Activated T-helper 2 cell treated with anti-CD3 and anti-CD28 coated beads, Interferon-gamma antibody, Interleukin-2, Interleukin-4, amounts not matched to agents 10 μg/mL and 5 μg/mL and 100 μg/mL, durations not matched to agents 14 hours and 24 hours and 36 hours (primary cell): ENCODE measurements around the gene ELAVL3. TPM values are rescaled to one million over a fixed set of nuclear protein-coding genes. Genes with fewer than 3 reads are reported as not detected.

Experiments used
- DNase-seq: peaks from one replicate; pipeline ENCODE4 v3.0.0; 2021; ENCODE audit warnings: low spot score
- H3K27ac Mint-ChIP-seq: one replicate; pipeline ENCODE4 v1.8.0; 2021; ENCODE audit warnings: mixed read lengths
- H3K27me3 Mint-ChIP-seq: one replicate; pipeline ENCODE4 v1.8.0; 2021; ENCODE audit warnings: low read depth, mixed read lengths
- H3K36me3 Mint-ChIP-seq: one replicate; pipeline ENCODE4 v1.8.0; 2021; ENCODE audit warnings: low read depth, mixed read lengths
- H3K4me1 Mint-ChIP-seq: one replicate; pipeline ENCODE4 v1.8.0; 2021; ENCODE audit warnings: low read depth, mixed read lengths
- H3K4me3 Mint-ChIP-seq: one replicate; pipeline ENCODE4 v1.8.0; 2021; ENCODE audit warnings: low read depth, mild to moderate bottlenecking, moderate library complexity, mixed read lengths
- H3K9me3 Mint-ChIP-seq: one replicate; pipeline ENCODE4 v1.8.0; 2021; ENCODE audit warnings: mixed read lengths
- intact Hi-C: fragments of 100-400 bp; cut with micrococcal nuclease; formaldehyde crosslinking; loops from one replicate; pipeline ENCODE4 v1.15.1; 2023
- total RNA-seq: library from RNA; stranded (reverse); gene quantifications from 2 replicates; pipeline ENCODE4 v1.2.3, GENCODE V29; 2022

ELAVL3 gene
- total RNA-seq, 1 donor from 2014 or later = 0.84 TPM

DNA sequence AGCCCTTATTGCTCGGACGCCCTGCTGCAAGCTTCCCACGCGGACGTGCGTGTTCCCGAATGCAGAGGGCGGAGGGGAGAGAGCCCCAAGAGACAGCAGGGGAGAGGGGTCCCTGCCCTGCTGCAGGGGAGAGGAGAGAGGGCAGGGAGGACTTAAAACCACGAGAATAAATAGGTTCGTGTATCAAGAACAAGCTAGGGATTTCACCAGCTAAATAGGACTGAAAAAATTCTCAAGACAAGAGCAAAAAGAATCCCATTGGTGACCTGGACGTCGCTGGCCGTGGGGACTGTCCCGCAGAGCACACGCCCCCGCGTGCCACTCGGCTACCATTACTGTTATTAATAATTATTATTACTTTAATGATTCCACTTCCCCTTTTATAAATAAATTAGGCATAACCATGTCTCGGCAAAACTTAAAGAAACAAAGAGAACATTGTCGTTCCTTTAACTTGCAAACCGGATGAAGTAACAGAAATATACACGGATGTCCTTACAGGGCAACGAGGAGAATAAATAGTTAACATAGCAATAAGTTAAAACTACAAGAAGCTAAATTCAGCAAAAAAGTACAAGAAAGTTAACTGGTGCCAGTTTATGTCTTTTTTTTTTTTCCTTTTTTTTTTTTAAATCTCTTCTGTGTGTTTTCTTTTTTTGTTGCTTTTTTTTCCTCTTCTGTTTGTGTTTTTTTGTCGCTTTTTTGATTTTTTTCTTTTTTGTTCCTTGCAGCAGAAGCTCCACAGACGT, 28.8 kb downstream of the ELAVL3 start:
- Mint-ChIP-seq H3K27ac (no peak overlapping the region), H3K4me1 (no peaks in the 10 kb centered on the region), H3K27me3 (no peaks in the 10 kb centered on the region), H3K4me3 (no peak overlapping the region), H3K9me3 (no peaks in the 10 kb centered on the region), H3K36me3 (peaks cover 6% of the 10 kb centered on the region)
- intact Hi-C loops = no loop called here
- no peak for DNase-seq

DNA sequence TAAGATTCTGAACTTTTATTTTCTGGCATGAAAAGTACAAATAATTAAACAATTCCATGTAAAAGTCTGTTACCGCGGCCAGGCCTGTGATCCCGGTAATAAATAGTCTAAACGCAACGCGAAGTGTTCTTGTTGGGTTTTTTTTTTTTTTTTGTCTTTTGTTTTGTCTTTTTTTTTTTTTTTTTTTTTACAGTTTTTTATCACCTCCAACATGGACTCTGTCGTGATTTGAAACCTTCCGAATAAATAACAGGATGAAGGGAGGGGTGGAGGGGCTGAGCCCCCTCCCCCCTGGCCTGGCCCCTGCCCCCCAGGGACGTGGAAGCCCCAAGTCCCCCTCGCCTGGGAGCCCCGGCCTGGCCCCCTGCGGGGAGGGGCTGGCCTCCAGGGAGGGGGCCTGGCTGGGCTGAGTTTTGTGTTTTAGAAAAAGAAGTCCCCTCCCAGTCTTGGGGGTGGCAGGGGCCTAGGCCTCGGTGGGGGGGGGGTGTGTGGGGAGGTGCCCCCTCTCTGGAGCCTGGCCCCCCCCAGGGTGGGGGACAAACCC, 29.4 kb downstream of the ELAVL3 start:
- intact Hi-C loops = no loop called here
- H3K27me3 Mint-ChIP-seq = no peaks in the 10 kb centered on the region

DNA sequence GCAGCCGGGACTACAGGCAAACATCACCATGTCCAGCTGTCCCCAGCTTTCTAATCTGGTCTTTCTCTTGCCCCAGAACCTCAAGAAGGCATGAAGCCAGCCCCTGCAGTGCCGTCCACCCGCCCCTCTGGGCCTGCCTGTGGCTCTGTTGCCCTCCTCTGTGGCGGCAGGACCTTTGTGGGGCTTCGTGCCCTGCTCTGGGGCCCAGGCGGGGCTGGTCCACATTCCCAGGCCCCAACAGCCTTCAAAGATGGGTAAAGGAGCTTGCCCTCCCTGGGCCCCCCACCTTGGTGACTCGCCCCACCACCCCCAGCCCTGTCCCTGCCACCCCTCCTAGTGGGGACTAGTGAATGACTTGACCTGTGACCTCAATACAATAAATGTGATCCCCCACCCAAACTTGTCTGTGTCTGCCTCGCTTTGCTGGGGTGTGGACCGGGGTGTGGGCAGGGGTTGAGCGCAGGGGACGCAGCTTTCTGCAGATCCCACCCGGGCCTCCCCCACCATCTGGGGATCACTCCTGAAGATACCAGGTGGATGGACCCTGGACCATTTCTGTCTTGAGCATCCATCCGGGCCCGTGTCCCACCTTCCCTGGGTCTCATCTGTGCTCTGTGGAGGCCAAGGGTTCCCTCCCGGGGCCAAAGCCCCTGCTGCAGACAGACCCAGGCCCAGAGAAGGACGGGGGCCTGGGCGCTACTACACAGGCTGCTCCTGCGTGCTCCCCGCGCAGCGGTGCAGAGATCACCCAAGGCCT, 30.1 kb downstream of the ELAVL3 start:
- H3K4me1 Mint-ChIP-seq = no peaks in the 10 kb centered on the region
- H3K27ac Mint-ChIP-seq = no peak overlapping the region
- no peak overlapping the region for H3K4me3 Mint-ChIP-seq
- DNase-seq = no peak
- H3K27me3 Mint-ChIP-seq = no peaks in the 10 kb centered on the region
- intact Hi-C loops = no loop called here
- peaks cover 12% of the 10 kb centered on the region for H3K36me3 Mint-ChIP-seq
- no peaks in the 10 kb centered on the region for H3K9me3 Mint-ChIP-seq

More for the DNA sequence above, 29.4 kb downstream of the ELAVL3 start:
- Mint-ChIP-seq H3K4me3 (no peak overlapping the region), H3K9me3 (no peaks in the 10 kb centered on the region), H3K36me3 (peaks cover 12% of the 10 kb centered on the region), H3K4me1 (no peaks in the 10 kb centered on the region), H3K27ac (no peak overlapping the region)
- no peak for DNase-seq

DNA sequence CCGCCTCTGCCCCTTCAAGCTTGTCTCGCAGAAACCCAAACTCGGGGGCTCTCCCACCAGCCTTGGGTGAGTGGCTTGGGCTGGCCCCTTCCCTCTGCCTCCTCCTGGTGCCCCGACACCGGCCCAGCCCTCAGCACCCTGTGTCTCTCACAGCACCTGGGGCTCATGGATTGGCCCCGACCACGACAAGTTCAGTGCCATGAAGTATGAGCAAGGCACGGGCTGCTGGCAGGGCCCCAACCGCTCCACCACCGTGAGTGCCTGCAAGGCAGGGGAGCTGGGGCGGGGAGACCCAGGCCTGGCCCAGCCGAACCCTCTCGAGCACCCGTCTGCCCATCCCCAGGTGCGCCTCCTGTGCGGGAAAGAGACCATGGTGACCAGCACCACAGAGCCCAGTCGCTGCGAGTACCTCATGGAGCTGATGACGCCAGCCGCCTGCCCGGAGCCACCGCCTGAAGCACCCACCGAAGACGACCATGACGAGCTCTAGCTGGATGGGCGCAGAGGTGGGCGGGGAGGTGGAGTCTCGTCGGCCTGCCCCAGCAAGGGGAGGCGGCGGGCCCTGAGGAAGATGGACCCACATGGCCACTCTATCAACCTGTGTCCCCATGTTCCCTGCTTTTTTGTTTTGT, 31.8 kb downstream of the ELAVL3 start:
- no peaks in the 10 kb centered on the region for H3K27me3 Mint-ChIP-seq
- no peaks in the 10 kb centered on the region for H3K9me3 Mint-ChIP-seq
- intact Hi-C loops = loop anchor here (5.0 kb wide), 1 partner anchor 157 kb away; no protein-coding TSS in a partner anchor
- DNase-seq = no peak
- no peak overlapping the region for H3K27ac Mint-ChIP-seq
- no peaks in the 10 kb centered on the region for H3K4me1 Mint-ChIP-seq
- H3K4me3 Mint-ChIP-seq = no peak overlapping the region
- peaks cover 27% of the 10 kb centered on the region for H3K36me3 Mint-ChIP-seq

DNA sequence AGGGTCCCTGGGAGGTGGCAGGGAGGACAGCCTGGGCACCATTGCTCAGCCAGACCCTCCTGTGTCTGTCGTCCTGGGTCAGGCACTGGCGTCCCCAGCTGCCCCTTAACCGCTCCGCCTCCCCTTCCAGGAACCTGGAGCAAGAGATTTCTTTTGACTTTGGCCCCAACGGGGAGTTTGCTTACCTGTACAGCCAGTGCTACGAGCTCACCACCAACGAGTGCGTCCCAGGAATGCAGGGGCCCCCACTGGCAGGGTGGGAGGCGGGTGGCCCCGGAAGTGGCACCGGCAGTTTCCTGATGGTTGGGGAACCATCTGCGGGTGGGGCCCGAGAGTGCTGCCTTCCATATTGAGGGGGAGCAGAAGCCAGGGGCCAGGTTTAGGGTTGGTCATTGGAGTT, 32.4 kb downstream of the ELAVL3 start:
- no peak for DNase-seq
- Mint-ChIP-seq H3K4me3 (no peak overlapping the region), H3K36me3 (peaks cover 29% of the 10 kb centered on the region), H3K27ac (no peak overlapping the region), H3K27me3 (no peaks in the 10 kb centered on the region), H3K9me3 (no peaks in the 10 kb centered on the region), H3K4me1 (no peaks in the 10 kb centered on the region)
- intact Hi-C loops = loop anchor here (5.0 kb wide), 1 partner anchor 156 kb away; no protein-coding TSS in a partner anchor

DNA sequence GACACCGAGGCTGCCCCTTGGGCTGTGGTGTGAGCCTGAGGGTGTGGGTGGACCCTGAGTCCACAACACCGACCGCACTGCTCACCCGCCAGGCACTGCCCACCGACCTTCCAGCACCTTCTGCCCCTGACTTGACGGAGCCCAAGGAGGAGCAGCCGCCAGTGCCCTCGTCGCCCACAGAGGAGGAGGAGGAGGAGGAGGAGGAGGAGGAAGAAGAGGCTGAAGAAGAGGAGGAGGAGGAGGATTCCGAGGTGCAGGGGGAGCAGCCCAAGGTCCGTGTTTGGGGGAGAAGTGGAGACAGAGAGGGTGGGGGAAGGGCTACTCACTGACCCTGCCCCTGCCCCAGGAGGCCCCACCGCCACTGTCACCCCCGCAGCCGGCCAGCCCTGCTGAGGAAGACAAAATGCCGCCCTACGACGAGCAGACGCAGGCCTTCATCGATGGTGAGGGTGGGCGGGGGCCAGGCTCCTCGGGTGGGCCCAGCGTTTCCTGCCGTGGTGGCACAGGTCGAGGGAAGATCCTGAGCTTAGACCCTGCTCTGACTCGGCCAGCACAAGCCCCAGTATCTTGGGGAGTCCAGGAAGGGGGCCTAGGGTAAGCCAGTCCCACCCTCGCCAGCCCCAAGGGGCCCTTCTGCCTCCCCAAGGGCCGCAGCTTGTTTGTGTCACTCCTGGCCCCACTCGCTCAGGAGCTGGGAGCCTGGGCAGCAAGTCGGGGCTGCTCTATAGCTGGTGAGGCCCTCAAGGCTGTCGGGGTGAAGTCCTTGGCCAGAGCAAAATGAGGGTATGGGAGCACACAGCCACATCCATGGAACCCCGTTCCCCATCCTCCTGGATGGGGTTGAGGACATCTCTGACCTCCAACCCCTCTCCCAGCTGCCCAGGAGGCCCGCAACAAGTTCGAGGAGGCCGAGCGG, 33.2 kb downstream of the ELAVL3 start:
- no peak overlapping the region for H3K4me3 Mint-ChIP-seq
- no peaks in the 10 kb centered on the region for H3K9me3 Mint-ChIP-seq
- no peak for DNase-seq
- peaks cover 32% of the 10 kb centered on the region for H3K36me3 Mint-ChIP-seq
- no peaks in the 10 kb centered on the region for H3K4me1 Mint-ChIP-seq
- H3K27ac Mint-ChIP-seq = no peak overlapping the region
- intact Hi-C loops = loop anchor here (5.0 kb wide), 1 partner anchor 155 kb away; no protein-coding TSS in a partner anchor
- H3K27me3 Mint-ChIP-seq = no peaks in the 10 kb centered on the region

DNA sequence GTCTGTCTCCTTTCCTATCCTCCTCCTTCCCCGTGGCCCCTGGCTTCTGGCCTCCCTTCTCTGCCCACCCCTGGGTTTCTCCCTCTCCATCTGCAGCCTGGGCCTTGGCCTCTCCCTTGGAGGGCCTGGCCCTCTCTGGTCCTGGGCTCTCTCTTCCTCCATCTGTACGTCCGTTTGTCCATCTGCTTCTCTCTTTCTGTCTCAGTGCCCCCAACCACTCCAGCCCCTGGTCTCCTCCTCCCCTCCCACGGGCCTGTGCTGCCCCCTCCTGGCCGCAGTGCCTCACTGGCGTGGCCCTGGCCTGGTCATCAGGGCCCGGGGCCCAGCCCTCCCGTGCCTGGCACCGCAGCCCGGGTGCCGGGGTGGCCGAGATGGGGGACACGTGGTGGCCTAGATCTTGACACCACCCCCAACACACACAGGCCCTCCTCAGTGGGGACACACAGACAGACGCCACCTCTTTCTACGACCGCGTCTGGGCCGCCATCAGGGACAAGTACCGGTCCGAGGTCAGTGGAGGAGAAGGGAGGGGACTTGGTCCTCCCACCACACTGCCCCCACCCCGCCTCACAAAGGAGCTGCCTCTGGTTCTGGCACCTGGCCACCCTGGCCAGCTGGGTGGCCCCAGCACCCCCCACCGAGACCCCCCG, 34.1 kb downstream of the ELAVL3 start:
- intact Hi-C loops = loop anchor here (5.0 kb wide), 1 partner anchor 154 kb away; no protein-coding TSS in a partner anchor
- no peaks in the 10 kb centered on the region for H3K27me3 Mint-ChIP-seq
- no peak overlapping the region for H3K27ac Mint-ChIP-seq
- H3K4me3 Mint-ChIP-seq = no peak overlapping the region
- peaks cover 38% of the 10 kb centered on the region for H3K36me3 Mint-ChIP-seq
- no peaks in the 10 kb centered on the region for H3K4me1 Mint-ChIP-seq
- no peak for DNase-seq
- H3K9me3 Mint-ChIP-seq = no peaks in the 10 kb centered on the region

DNA sequence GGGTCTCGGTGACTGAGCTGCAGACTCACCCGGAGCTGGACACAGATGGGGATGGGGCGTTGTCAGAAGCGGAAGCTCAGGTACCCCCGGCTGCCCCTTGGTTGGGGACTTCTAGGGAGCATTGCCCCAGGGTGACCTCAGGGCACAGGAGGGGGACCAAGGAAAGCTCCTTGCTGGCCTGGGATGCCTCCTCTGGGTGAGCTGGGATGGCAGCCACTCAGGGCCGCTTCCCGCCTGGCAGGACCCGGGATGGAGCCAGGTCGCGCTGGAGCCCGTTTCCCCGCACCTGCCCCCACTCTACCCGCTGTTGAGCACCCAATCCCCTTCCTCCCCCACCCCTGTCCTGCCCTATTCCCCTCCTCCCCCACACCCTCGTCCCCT, 34.6 kb downstream of the ELAVL3 start:
- no peak overlapping the region for H3K4me3 Mint-ChIP-seq
- peaks cover 40% of the 10 kb centered on the region for H3K36me3 Mint-ChIP-seq
- H3K9me3 Mint-ChIP-seq = no peaks in the 10 kb centered on the region
- H3K4me1 Mint-ChIP-seq = no peaks in the 10 kb centered on the region
- no peaks in the 10 kb centered on the region for H3K27me3 Mint-ChIP-seq
- H3K27ac Mint-ChIP-seq = no peak overlapping the region
- no peak for DNase-seq
- intact Hi-C loops = loop anchor here (5.0 kb wide), 1 partner anchor 154 kb away; no protein-coding TSS in a partner anchor

DNA sequence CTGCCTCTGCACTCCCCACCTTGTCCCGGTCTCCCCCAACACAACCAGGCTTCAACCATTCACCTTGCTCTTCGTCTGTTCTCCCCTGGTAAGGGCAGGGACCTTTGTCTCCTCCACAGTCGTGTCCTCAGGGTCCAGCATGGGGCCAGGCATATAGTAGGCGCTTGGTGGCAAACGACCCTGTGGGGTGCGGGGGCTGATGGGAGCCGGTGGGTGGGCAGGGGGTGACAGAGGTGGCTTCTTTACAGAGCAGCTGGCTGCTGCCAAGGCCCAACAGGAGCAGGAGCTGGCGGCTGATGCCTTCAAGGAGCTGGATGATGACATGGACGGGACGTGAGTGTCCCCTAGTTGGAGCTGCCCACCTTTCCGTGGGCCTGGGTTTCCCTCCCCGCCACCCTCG, 35.7 kb downstream of the ELAVL3 start:
- no peaks in the 10 kb centered on the region for H3K9me3 Mint-ChIP-seq
- no peaks in the 10 kb centered on the region for H3K27me3 Mint-ChIP-seq
- intact Hi-C loops = loop anchor here (5.0 kb wide), 1 partner anchor 153 kb away; no protein-coding TSS in a partner anchor
- no peak for DNase-seq
- no peak overlapping the region for H3K4me3 Mint-ChIP-seq
- H3K4me1 Mint-ChIP-seq = no peaks in the 10 kb centered on the region
- no peak overlapping the region for H3K27ac Mint-ChIP-seq
- peaks cover 51% of the 10 kb centered on the region for H3K36me3 Mint-ChIP-seq

DNA sequence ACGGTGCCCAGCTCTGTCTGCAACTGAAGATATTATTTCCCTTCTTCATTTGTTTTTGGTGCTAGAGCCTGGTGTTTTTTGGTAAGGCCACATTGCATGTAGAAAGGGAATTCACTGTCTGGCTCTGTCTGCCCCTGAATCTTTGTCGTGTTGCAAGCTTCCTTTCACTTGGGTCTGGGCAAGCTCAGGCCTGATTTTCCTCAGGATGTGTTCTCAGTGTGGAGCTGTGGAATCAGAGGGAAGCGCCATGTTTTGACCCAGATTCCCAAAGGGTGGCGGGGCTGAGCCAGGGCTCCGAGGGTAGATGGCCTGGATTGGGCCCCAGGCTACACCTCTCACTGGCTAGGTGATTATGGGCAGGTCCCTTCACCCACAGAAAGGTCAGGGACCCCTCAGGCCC, 36.8 kb downstream of the ELAVL3 start:
- no peaks in the 10 kb centered on the region for H3K4me1 Mint-ChIP-seq
- no peak overlapping the region for H3K27ac Mint-ChIP-seq
- no peak for DNase-seq
- no peak overlapping the region for H3K4me3 Mint-ChIP-seq
- H3K36me3 Mint-ChIP-seq = peaks cover 49% of the 10 kb centered on the region
- intact Hi-C loops = no loop called here
- H3K27me3 Mint-ChIP-seq = no peaks in the 10 kb centered on the region
- no peaks in the 10 kb centered on the region for H3K9me3 Mint-ChIP-seq

DNA sequence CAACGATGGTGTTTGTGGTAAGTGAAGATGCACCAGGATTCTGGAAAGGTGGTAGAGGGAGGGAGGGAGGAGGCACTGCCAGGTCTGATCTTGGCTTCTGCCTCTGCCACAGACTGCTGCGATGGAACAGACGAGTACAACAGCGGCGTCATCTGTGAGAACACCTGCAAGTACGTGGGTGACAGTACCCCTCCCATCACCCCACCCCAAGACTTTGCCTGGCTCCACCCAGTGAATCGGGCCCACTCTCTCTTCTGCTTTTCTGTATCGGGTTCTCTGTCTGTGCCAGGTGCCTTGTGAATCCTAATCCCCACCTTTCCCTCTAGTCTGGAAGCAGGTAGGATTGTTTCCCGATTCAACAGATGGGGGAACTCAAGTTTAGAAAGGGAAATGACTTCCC, 42.9 kb downstream of the ELAVL3 start:
- Mint-ChIP-seq H3K27ac (no peak overlapping the region), H3K36me3 (peaks cover 55% of the 10 kb centered on the region)

More for the DNA sequence above, 42.9 kb downstream of the ELAVL3 start:
- no peak for DNase-seq
- H3K27me3 Mint-ChIP-seq = no peaks in the 10 kb centered on the region
- H3K4me3 Mint-ChIP-seq = peak overlapping the region; percentile 71
- peaks cover 7% of the 10 kb centered on the region for H3K4me1 Mint-ChIP-seq
- no peaks in the 10 kb centered on the region for H3K9me3 Mint-ChIP-seq
- intact Hi-C loops = no loop called here
